ENCODE data around the gene LACTB.

DNA sequence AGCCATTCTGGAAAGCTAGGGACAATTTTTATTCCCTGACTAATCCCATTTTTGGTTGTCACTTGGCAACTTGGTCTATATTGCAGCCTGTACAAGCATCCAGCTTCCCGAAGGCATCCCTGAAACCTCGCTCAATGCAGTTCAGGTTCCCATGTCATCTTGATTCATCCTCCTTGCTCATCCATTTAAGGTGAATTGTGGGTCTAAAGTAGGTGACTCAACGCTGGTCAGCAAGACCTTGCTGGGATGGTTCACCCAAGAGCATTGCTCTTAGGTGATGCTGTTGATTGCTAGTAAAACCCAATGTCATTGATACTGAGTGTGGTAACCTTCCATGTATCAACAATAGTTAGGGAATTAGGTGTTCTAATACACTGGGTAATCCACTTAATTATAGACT is 54.6 kb downstream of the LACTB start:
- TF ChIP-seq, protein P1, sequence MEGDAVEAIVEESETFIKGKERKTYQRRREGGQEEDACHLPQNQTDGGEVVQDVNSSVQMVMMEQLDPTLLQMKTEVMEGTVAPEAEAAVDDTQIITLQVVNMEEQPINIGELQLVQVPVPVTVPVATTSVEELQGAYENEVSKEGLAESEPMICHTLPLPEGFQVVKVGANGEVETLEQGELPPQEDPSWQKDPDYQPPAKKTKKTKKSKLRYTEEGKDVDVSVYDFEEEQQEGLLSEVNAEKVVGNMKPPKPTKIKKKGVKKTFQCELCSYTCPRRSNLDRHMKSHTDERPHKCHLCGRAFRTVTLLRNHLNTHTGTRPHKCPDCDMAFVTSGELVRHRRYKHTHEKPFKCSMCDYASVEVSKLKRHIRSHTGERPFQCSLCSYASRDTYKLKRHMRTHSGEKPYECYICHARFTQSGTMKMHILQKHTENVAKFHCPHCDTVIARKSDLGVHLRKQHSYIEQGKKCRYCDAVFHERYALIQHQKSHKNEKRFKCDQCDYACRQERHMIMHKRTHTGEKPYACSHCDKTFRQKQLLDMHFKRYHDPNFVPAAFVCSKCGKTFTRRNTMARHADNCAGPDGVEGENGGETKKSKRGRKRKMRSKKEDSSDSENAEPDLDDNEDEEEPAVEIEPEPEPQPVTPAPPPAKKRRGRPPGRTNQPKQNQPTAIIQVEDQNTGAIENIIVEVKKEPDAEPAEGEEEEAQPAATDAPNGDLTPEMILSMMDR (IDR thresholded peaks at IDR 0.05), result no peak
- TF ChIP-seq POLR2A (IDR thresholded peaks at IDR 0.05), result no peak
